Activated CD8-positive, alpha-beta memory T cell treated with anti-CD3 and anti-CD28 coated beads for 36 hours (primary cell): ENCODE results near the gene TEX261. TPM values are rescaled to one million over a fixed set of nuclear protein-coding genes. Genes with fewer than 3 reads are reported as not detected.

Experiments
- total RNA-seq, 2 experiments: library from RNA; stranded (reverse); gene quantifications; one replicate each; pipeline ENCODE4 v1.2.3, GENCODE V29; 2021

TEX261 gene
- total RNA-seq, 2 experiments from 2014 or later: 90.2 to 90.7 TPM

Other genes with a start within 250 kb of the TEX261 start
- gene ADD2, start 226.7 kb downstream of the TEX261 start, total RNA-seq: 1 to 10 TPM; 2.0 to 2.8 TPM
- gene FIGLA, start 204.2 kb downstream of the TEX261 start, total RNA-seq: not detected
- gene CLEC4F, start 174.3 kb downstream of the TEX261 start, total RNA-seq: not detected
- not detected for gene CD207, start 159.1 kb downstream of the TEX261 start, total RNA-seq
- not detected for gene VAX2, start 94.3 kb downstream of the TEX261 start, total RNA-seq
- gene ATP6V1B1, start 59.0 kb downstream of the TEX261 start, total RNA-seq: not detected
- not detected for gene ANKRD53, start 16.2 kb downstream of the TEX261 start, total RNA-seq
- 10 to 100 TPM; 58.9 to 67.9 TPM for gene NAGK, start 73.8 kb upstream of the TEX261 start, total RNA-seq
- 10 to 100 TPM; 12.4 to 13.7 TPM for gene MCEE, start 135.4 kb upstream of the TEX261 start, total RNA-seq
- 10 to 100 TPM; 58.9 to 63.9 TPM for gene MPHOSPH10, start 135.8 kb upstream of the TEX261 start, total RNA-seq
- gene PAIP2B, start 232.2 kb upstream of the TEX261 start, total RNA-seq: 1 to 10 TPM; 1.7 to 1.9 TPM